Activated T-helper 2 cell treated with anti-CD3 and anti-CD28 coated beads, Interferon-gamma antibody, Interleukin-2, Interleukin-4, amounts not matched to agents 10 μg/mL and 5 μg/mL and 100 μg/mL, durations not matched to agents 14 hours and 24 hours and 36 hours (primary cell): Measurements from ENCODE around the gene S100A10. TPM values are rescaled to one million over a fixed set of nuclear protein-coding genes. Genes with fewer than 3 reads are reported as not detected.

Experiments
- DNase-seq: peaks from one replicate; pipeline ENCODE4 v3.0.0; 2021; ENCODE audit warnings: low spot score
- H3K27ac Mint-ChIP-seq: one replicate; pipeline ENCODE4 v1.8.0; 2021; ENCODE audit warnings: mixed read lengths
- H3K27me3 Mint-ChIP-seq: one replicate; pipeline ENCODE4 v1.8.0; 2021; ENCODE audit warnings: low read depth, mixed read lengths
- H3K36me3 Mint-ChIP-seq: one replicate; pipeline ENCODE4 v1.8.0; 2021; ENCODE audit warnings: low read depth, mixed read lengths
- H3K4me1 Mint-ChIP-seq: one replicate; pipeline ENCODE4 v1.8.0; 2021; ENCODE audit warnings: low read depth, mixed read lengths
- H3K4me3 Mint-ChIP-seq: one replicate; pipeline ENCODE4 v1.8.0; 2021; ENCODE audit warnings: low read depth, mild to moderate bottlenecking, moderate library complexity, mixed read lengths
- H3K9me3 Mint-ChIP-seq: one replicate; pipeline ENCODE4 v1.8.0; 2021; ENCODE audit warnings: mixed read lengths
- intact Hi-C: fragments of 100-400 bp; cut with micrococcal nuclease; formaldehyde crosslinking; loops from one replicate; pipeline ENCODE4 v1.15.1; 2023
- total RNA-seq: library from RNA; stranded (reverse); gene quantifications from 2 replicates; pipeline ENCODE4 v1.2.3, GENCODE V29; 2022

Gene S100A10
- total RNA-seq, 1 donor from 2014 or later, result 160 TPM

GRCh38 chr1:151978922-151979321 lies 14.7 kb downstream of the S100A10 start:
- Mint-ChIP-seq H3K36me3 (peaks cover 45% of the 10 kb centered on the region), H3K9me3 (no peaks in the 10 kb centered on the region), H3K4me3 (no peak overlapping the region), H3K27me3 (peaks cover 25% of the 10 kb centered on the region), H3K4me1 (peaks cover 40% of the 10 kb centered on the region), H3K27ac (no peak overlapping the region)
- intact Hi-C loops, result no loop called here
- DNase-seq, result no peak

- H3K9me3 Mint-ChIP-seq, result no peaks in the 10 kb centered on the region
- no peak overlapping the region for H3K4me3 Mint-ChIP-seq
- peaks cover 27% of the 10 kb centered on the region for H3K27me3 Mint-ChIP-seq
- H3K27ac Mint-ChIP-seq, result no peak overlapping the region
- H3K4me1 Mint-ChIP-seq, result peaks cover 38% of the 10 kb centered on the region
- DNase-seq, result no peak
- intact Hi-C loops, result no loop called here
- H3K36me3 Mint-ChIP-seq, result peaks cover 33% of the 10 kb centered on the region
Measured at GRCh38 chr1:151977662-151978230, 15.9 kb downstream of the S100A10 start.

GRCh38 chr1:151976858-151977257 lies 16.8 kb downstream of the S100A10 start:
- intact Hi-C loops, result no loop called here
- Mint-ChIP-seq H3K27me3 (peaks cover 27% of the 10 kb centered on the region), H3K27ac (no peak overlapping the region), H3K36me3 (peaks cover 25% of the 10 kb centered on the region), H3K9me3 (no peaks in the 10 kb centered on the region), H3K4me3 (no peak overlapping the region), H3K4me1 (peaks cover 39% of the 10 kb centered on the region)
- DNase-seq, result no peak

- DNase-seq, result no peak
- Mint-ChIP-seq H3K4me3 (no peak overlapping the region), H3K4me1 (peaks cover 36% of the 10 kb centered on the region), H3K27ac (no peak overlapping the region), H3K36me3 (peaks cover 17% of the 10 kb centered on the region), H3K9me3 (no peaks in the 10 kb centered on the region), H3K27me3 (peaks cover 27% of the 10 kb centered on the region)
- intact Hi-C loops, result no loop called here
Measured at GRCh38 chr1:151976015-151976343, 17.7 kb downstream of the S100A10 start.

- H3K4me3 Mint-ChIP-seq, result no peak overlapping the region
- DNase-seq, result no peak
Measured at GRCh38 chr1:151975311-151976014, 18.2 kb downstream of the S100A10 start.

GRCh38 chr1:151972542-151973248 lies 21.0 kb downstream of the S100A10 start:
- Mint-ChIP-seq H3K9me3 (no peaks in the 10 kb centered on the region), H3K27ac (peak overlapping the region; percentile 18), H3K4me1 (peaks cover 31% of the 10 kb centered on the region), H3K27me3 (peaks cover 19% of the 10 kb centered on the region), H3K36me3 (no peaks in the 10 kb centered on the region), H3K4me3 (no peak overlapping the region)
- DNase-seq, result no peak
- intact Hi-C loops, result loop anchor here (1.0 kb wide), 1 partner anchor 31 kb away; no protein-coding TSS in a partner anchor

More at GRCh38 chr1:151975311-151976014, 18.2 kb downstream of the S100A10 start:
- intact Hi-C loops, result no loop called here
- H3K9me3 Mint-ChIP-seq, result no peaks in the 10 kb centered on the region
- H3K27me3 Mint-ChIP-seq, result peaks cover 27% of the 10 kb centered on the region
- no peak overlapping the region for H3K27ac Mint-ChIP-seq
- H3K36me3 Mint-ChIP-seq, result peaks cover 12% of the 10 kb centered on the region
- peaks cover 38% of the 10 kb centered on the region for H3K4me1 Mint-ChIP-seq

GRCh38 chr1:151970626-151971025 lies 23.0 kb downstream of the S100A10 start:
- H3K27ac Mint-ChIP-seq, result no peak overlapping the region
- H3K4me3 Mint-ChIP-seq, result no peak overlapping the region
- H3K27me3 Mint-ChIP-seq, result peaks cover 16% of the 10 kb centered on the region
- H3K4me1 Mint-ChIP-seq, result peaks cover 31% of the 10 kb centered on the region
- intact Hi-C loops, result no loop called here
- no peak for DNase-seq
- no peaks in the 10 kb centered on the region for H3K36me3 Mint-ChIP-seq
- H3K9me3 Mint-ChIP-seq, result no peaks in the 10 kb centered on the region

- H3K27me3 Mint-ChIP-seq, result peaks cover 16% of the 10 kb centered on the region
- peaks cover 31% of the 10 kb centered on the region for H3K4me1 Mint-ChIP-seq
- intact Hi-C loops, result no loop called here
- H3K9me3 Mint-ChIP-seq, result no peaks in the 10 kb centered on the region
- no peak for DNase-seq
- H3K27ac Mint-ChIP-seq, result no peak overlapping the region
- no peak overlapping the region for H3K4me3 Mint-ChIP-seq
- no peaks in the 10 kb centered on the region for H3K36me3 Mint-ChIP-seq
Measured at GRCh38 chr1:151970128-151970527, 23.5 kb downstream of the S100A10 start.

GRCh38 chr1:151968791-151969399 lies 24.8 kb downstream of the S100A10 start:
- Mint-ChIP-seq H3K36me3 (no peaks in the 10 kb centered on the region), H3K27ac (no peak overlapping the region), H3K9me3 (no peaks in the 10 kb centered on the region), H3K4me3 (no peak overlapping the region), H3K27me3 (peaks cover 8% of the 10 kb centered on the region), H3K4me1 (peaks cover 29% of the 10 kb centered on the region)
- intact Hi-C loops, result loop anchor here (1.0 to 5.0 kb wide), 5 partner anchors 16 to 44 kb away; no protein-coding TSS in a partner anchor
- DNase-seq, result no peak

- DNase-seq, result peak; percentile 50
- H3K36me3 Mint-ChIP-seq, result no peaks in the 10 kb centered on the region
- no peaks in the 10 kb centered on the region for H3K9me3 Mint-ChIP-seq
- peaks cover 28% of the 10 kb centered on the region for H3K4me1 Mint-ChIP-seq
- peaks cover 10% of the 10 kb centered on the region for H3K27me3 Mint-ChIP-seq
- intact Hi-C loops, result loop anchor here (1.0 to 5.0 kb wide), 5 partner anchors 17 to 45 kb away; no protein-coding TSS in a partner anchor
- no peak overlapping the region for H3K27ac Mint-ChIP-seq
- H3K4me3 Mint-ChIP-seq, result no peak overlapping the region
Measured at GRCh38 chr1:151968058-151968457, 25.6 kb downstream of the S100A10 start.

- no peaks in the 10 kb centered on the region for H3K9me3 Mint-ChIP-seq
- peaks cover 18% of the 10 kb centered on the region for H3K4me1 Mint-ChIP-seq
- peaks cover 10% of the 10 kb centered on the region for H3K27me3 Mint-ChIP-seq
- no peak for DNase-seq
- no peak overlapping the region for H3K4me3 Mint-ChIP-seq
- H3K36me3 Mint-ChIP-seq, result no peaks in the 10 kb centered on the region
- H3K27ac Mint-ChIP-seq, result no peak overlapping the region
- intact Hi-C loops, result loop anchor here (5.0 kb wide), 1 partner anchor 35 kb away; no protein-coding TSS in a partner anchor
Measured at GRCh38 chr1:151967091-151967490, 26.6 kb downstream of the S100A10 start.

- no peak overlapping the region for H3K4me3 Mint-ChIP-seq
- H3K9me3 Mint-ChIP-seq, result no peaks in the 10 kb centered on the region
- H3K36me3 Mint-ChIP-seq, result no peaks in the 10 kb centered on the region
- DNase-seq, result no peak
- peaks cover 18% of the 10 kb centered on the region for H3K4me1 Mint-ChIP-seq
- H3K27me3 Mint-ChIP-seq, result peaks cover 10% of the 10 kb centered on the region
- intact Hi-C loops, result loop anchor here (5.0 kb wide), 1 partner anchor 34 kb away; no protein-coding TSS in a partner anchor
- H3K27ac Mint-ChIP-seq, result no peak overlapping the region
Measured at GRCh38 chr1:151966061-151966460, 27.6 kb downstream of the S100A10 start.
